OCI-LY3 (cell line): ENCODE measurements around the gene OR10W1.

ENCODE experiments used
- CTCF ChIP-seq: fragments of 200-600, 300-600 bp; sonication (generic); IDR thresholded peaks from 2 replicates; pipeline ENCODE4 v1.5.1; 2014; ENCODE audit warnings: antibody characterized with exemption, low read length, low read depth
- EZH2phosphoT487 ChIP-seq: fragments of 200-600 bp; shearing (Covaris generic); IDR thresholded peaks from 2 replicates; pipeline ENCODE4 v1.6.1; 2018; ENCODE audit warnings: antibody characterized with exemption, mixed run types, low read depth

DNA sequence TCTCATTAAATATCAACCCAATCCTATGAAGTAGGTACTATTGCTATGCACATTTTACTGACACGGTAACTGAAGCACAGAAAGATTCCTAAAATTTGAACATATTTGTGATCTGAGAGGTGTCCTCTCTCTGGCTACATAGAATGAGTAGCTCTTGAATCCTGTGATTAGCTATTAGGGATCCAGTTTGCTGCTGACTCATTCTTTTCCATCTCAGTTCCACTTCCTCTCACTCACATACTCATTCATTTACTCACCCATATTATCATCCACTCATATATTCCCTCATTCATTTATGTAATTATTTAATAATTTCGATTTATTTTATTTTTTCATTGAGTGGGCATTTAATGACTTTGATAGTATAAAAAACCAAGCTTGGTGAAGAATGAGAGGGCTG, 48.1 kb upstream of the OR10W1 start:
- no peak for TF ChIP-seq CTCF
- no peak for TF ChIP-seq EZH2phosphoT487
